ENCODE data around the gene L3MBTL2. TPM values are rescaled to one million over a fixed set of nuclear protein-coding genes. Genes with fewer than 3 reads are reported as not detected.

L3MBTL2 gene
- total RNA-seq, 1 experiment from 2014 or later, result 33.6 TPM

GRCh38 chr22:41274856-41275255 lies 69.7 kb downstream of the L3MBTL2 start:
- H3K9ac ChIP-seq (ENCODE audit: extremely low read depth, insufficient read length, low read length), result no peak overlapping the region
- peaks cover 49 to 85% (median 76%) of the 10 kb centered on the region in 3 experiments for H3K36me3 Mint-ChIP-seq (ENCODE audit: insufficient read depth in 1 of 3, low read depth in 3 of 3)
- no peaks in the 10 kb centered on the region for H3K4me1 Mint-ChIP-seq
- no peaks in the 10 kb centered on the region for H3K27me3 ChIP-seq (ENCODE audit: insufficient read depth, low read length)
- no peak overlapping the region for H2AK5ac ChIP-seq (ENCODE audit: insufficient read length, low read length)
- no peaks in the 10 kb centered on the region; the same call in 1 of the 2 replicates for H3K27me3 Mint-ChIP-seq (ENCODE audit: low read depth)
- H2BK120ac ChIP-seq (ENCODE audit: low read depth, low read length, poor library complexity, severe bottlenecking), result no peak overlapping the region
- no peak overlapping the region for H3K4me3 Mint-ChIP-seq
- no peaks in the 10 kb centered on the region for H3K4me1 ChIP-seq (ENCODE audit: insufficient read depth, low read length)
- H3K27ac ChIP-seq (ENCODE audit: insufficient read length, low read depth, low read length), result no peak overlapping the region
- no peak overlapping the region for H2BK12ac ChIP-seq (ENCODE audit: insufficient read length, low read depth, low read length)
- TF ChIP-seq, protein P1, sequence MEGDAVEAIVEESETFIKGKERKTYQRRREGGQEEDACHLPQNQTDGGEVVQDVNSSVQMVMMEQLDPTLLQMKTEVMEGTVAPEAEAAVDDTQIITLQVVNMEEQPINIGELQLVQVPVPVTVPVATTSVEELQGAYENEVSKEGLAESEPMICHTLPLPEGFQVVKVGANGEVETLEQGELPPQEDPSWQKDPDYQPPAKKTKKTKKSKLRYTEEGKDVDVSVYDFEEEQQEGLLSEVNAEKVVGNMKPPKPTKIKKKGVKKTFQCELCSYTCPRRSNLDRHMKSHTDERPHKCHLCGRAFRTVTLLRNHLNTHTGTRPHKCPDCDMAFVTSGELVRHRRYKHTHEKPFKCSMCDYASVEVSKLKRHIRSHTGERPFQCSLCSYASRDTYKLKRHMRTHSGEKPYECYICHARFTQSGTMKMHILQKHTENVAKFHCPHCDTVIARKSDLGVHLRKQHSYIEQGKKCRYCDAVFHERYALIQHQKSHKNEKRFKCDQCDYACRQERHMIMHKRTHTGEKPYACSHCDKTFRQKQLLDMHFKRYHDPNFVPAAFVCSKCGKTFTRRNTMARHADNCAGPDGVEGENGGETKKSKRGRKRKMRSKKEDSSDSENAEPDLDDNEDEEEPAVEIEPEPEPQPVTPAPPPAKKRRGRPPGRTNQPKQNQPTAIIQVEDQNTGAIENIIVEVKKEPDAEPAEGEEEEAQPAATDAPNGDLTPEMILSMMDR (conservative IDR thresholded peaks at IDR 0.05), result no peak
- no peak overlapping the region for H2BK20ac ChIP-seq (ENCODE audit: low read depth, low read length, poor library complexity, severe bottlenecking)
- no peak overlapping the region for H4K91ac ChIP-seq (ENCODE audit: insufficient read length, low read depth, low read length)
- H3K79me1 ChIP-seq (ENCODE audit: insufficient read depth, low read depth, low read length, poor library complexity, severe bottlenecking), result no peaks in the 10 kb centered on the region
- no peak overlapping the region for H3K4me2 ChIP-seq (ENCODE audit: insufficient read depth, insufficient read length, low read length)
- no peak overlapping the region for H2AFZ ChIP-seq (ENCODE audit: low read length)
- H3K14ac ChIP-seq (ENCODE audit: insufficient read depth, low read length), result no peak overlapping the region
- no peaks in the 10 kb centered on the region for H3K79me2 ChIP-seq (ENCODE audit: insufficient read depth, low read length)
- no CpG with 5 or more reads among the region's 4 CpGs for WGBS (ENCODE audit: extremely low coverage, insufficient read length, low lambda C conversion rate)
- no peak for DNase-seq
- H4K8ac ChIP-seq (replicated peaks; ENCODE audit: insufficient read length, low read depth, low read length), result no peak overlapping the region
- no peaks in the 10 kb centered on the region for H3K9me3 ChIP-seq (ENCODE audit: control insufficient read depth, low read depth, low read length)
- H3T11ph ChIP-seq (ENCODE audit: low read length), result no peak overlapping the region
- H3K23ac ChIP-seq (ENCODE audit: insufficient read length, low read depth, low read length), result no peak overlapping the region
- no peaks in the 10 kb centered on the region for H4K20me1 ChIP-seq (ENCODE audit: control insufficient read depth, insufficient read depth, insufficient read length)
- peaks cover 0 to 2% of the 10 kb centered on the region in 2 experiments; a peak in 1 of 5 replicates for H3K9me3 Mint-ChIP-seq
- no peak overlapping the region for H3K18ac ChIP-seq (ENCODE audit: insufficient read length, low read depth, low read length)
- H2BK5ac ChIP-seq (ENCODE audit: insufficient read length, low read length), result no peak overlapping the region
- H3K27ac Mint-ChIP-seq, result no peak overlapping the region
- H2BK15ac ChIP-seq (ENCODE audit: low read depth, low read length), result no peak overlapping the region
- H3K23me2 ChIP-seq (ENCODE audit: insufficient read length, low read depth, low read length, poor library complexity, severe bottlenecking), result no peaks in the 10 kb centered on the region
- no peak overlapping the region for H3K4ac ChIP-seq (ENCODE audit: low read depth, low read length)
- no peak overlapping the region for H3K56ac ChIP-seq (ENCODE audit: insufficient read length, low read depth, low read length)
- H4K5ac ChIP-seq (ENCODE audit: insufficient read length, low read depth, low read length), result no peak overlapping the region
